Jurkat, Clone E6-1 (cell line): ENCODE data around the gene KCNIP4.

Source experiments
- DNase-seq: peaks from one replicate; pipeline ENCODE4 v3.0.0-alpha.2; 2011; ENCODE audit warnings: low read depth, low spot score
- H3K4me3 ChIP-seq: 2 replicates; pipeline ENCODE4 v1.5.1; 2011; ENCODE audit warnings: mild to moderate bottlenecking, low read length, control low read depth, moderate library complexity

The KCNIP4 gene

GRCh38 chr4:20895208-20895607 is 1053.4 kb downstream of the KCNIP4 start:
- no peak for DNase-seq
- no peak overlapping the region for H3K4me3 ChIP-seq

GRCh38 chr4:20890761-20891160 is 1057.8 kb downstream of the KCNIP4 start:
- no peak overlapping the region for H3K4me3 ChIP-seq
- DNase-seq, result no peak

GRCh38 chr4:20889901-20890300 is 1058.7 kb downstream of the KCNIP4 start:
- no peak overlapping the region for H3K4me3 ChIP-seq
- DNase-seq, result no peak

- H3K4me3 ChIP-seq, result no peak overlapping the region
- no peak for DNase-seq
These were observed 1064.9 kb downstream of the KCNIP4 start for GRCh38 chr4:20883677-20884076.

- DNase-seq, result no peak
- no peak overlapping the region for H3K4me3 ChIP-seq
These were observed 1065.3 kb downstream of the KCNIP4 start for GRCh38 chr4:20883231-20883630.

- no peak overlapping the region for H3K4me3 ChIP-seq
- DNase-seq, result no peak
These were observed 1066.1 kb downstream of the KCNIP4 start for GRCh38 chr4:20882500-20882899.

- no peak overlapping the region for H3K4me3 ChIP-seq
- DNase-seq, result no peak
These were observed 1066.9 kb downstream of the KCNIP4 start for GRCh38 chr4:20881658-20882057.

GRCh38 chr4:20878806-20879205 is 1069.8 kb downstream of the KCNIP4 start:
- DNase-seq, result no peak
- no peak overlapping the region for H3K4me3 ChIP-seq

GRCh38 chr4:20870436-20870835 is 1078.1 kb downstream of the KCNIP4 start:
- H3K4me3 ChIP-seq, result no peak overlapping the region
- no peak for DNase-seq

GRCh38 chr4:20868108-20868507 is 1080.5 kb downstream of the KCNIP4 start:
- no peak overlapping the region for H3K4me3 ChIP-seq
- no peak for DNase-seq

GRCh38 chr4:20860878-20861277 is 1087.7 kb downstream of the KCNIP4 start:
- H3K4me3 ChIP-seq, result no peak overlapping the region
- no peak for DNase-seq

- H3K4me3 ChIP-seq, result no peak overlapping the region
- no peak for DNase-seq
These were observed 1089.3 kb downstream of the KCNIP4 start for GRCh38 chr4:20859097-20859781.

- DNase-seq, result no peak
- no peak overlapping the region for H3K4me3 ChIP-seq
These were observed 1091.5 kb downstream of the KCNIP4 start for GRCh38 chr4:20857081-20857480.

GRCh38 chr4:20847124-20847747 is 1101.3 kb downstream of the KCNIP4 start:
- no peak for DNase-seq

GRCh38 chr4:20844311-20844710 is 1104.3 kb downstream of the KCNIP4 start:
- H3K4me3 ChIP-seq, result no peak overlapping the region
- DNase-seq, result no peak

More at GRCh38 chr4:20847124-20847747, 1101.3 kb downstream of the KCNIP4 start:
- no peak overlapping the region for H3K4me3 ChIP-seq

- no peak overlapping the region for H3K4me3 ChIP-seq
- no peak for DNase-seq
These were observed 1107.9 kb downstream of the KCNIP4 start for GRCh38 chr4:20840648-20841190.

GRCh38 chr4:20839957-20840356 is 1108.6 kb downstream of the KCNIP4 start:
- H3K4me3 ChIP-seq, result no peak overlapping the region
- DNase-seq, result no peak

GRCh38 chr4:20838476-20838875 is 1110.1 kb downstream of the KCNIP4 start:
- no peak overlapping the region for H3K4me3 ChIP-seq
- DNase-seq, result no peak

GRCh38 chr4:20832826-20833225 is 1115.7 kb downstream of the KCNIP4 start:
- no peak overlapping the region for H3K4me3 ChIP-seq
- DNase-seq, result no peak

- no peak for DNase-seq
- H3K4me3 ChIP-seq, result no peak overlapping the region
These were observed 1116.8 kb downstream of the KCNIP4 start for GRCh38 chr4:20831746-20832145.
